ENCODE results near the gene JAK3.

JAK3 gene

DNA sequence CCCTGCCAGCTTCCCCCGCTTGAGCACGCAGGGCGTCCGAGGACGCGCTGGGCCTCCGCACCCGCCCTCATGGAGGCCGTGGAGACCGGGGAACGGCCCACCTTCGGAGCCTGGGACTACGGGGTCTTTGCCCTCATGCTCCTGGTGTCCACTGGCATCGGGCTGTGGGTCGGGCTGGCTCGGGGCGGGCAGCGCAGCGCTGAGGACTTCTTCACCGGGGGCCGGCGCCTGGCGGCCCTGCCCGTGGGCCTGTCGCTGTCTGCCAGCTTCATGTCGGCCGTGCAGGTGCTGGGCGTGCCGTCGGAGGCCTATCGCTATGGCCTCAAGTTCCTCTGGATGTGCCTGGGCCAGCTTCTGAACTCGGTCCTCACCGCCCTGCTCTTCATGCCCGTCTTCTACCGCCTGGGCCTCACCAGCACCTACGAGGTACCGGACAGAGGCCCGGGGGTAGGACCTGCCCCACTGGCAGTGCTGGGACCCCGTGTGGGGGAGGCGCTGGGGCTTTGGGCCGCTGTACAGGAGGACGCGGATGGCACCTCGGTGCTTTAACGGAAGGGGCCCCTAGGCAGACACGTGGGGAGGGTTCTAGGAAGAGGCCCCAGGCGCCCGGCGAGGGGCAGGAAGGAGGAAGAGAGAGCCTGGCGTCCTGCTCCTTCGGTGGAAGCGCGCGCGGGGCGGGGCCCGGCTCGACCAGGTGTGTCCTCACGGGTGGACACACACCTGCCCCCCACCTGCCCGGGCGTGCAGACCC is 24.6 kb upstream of the JAK3 start:
- peak; percentile 15 for ATAC-seq (replicated peaks)
- Mint-ChIP-seq H3K27ac (peak overlapping the region in 1 of 2 donors; percentile 46), H3K4me3 (peak overlapping the region; percentile 50 to 62)

DNA sequence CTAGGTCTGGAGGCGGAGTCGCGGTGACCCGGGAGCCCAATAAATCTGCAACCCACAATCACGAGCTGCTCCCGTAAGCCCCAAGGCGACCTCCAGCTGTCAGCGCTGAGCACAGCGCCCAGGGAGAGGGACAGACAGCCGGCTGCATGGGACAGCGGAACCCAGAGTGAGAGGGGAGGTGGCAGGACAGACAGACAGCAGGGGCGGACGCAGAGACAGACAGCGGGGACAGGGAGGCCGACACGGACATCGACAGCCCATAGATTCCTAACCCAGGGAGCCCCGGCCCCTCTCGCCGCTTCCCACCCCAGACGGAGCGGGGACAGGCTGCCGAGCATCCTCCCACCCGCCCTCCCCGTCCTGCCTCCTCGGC is 24.1 kb upstream of the JAK3 start, which contains the start of gene SLC5A5:
Gene SLC5A5 (plus strand): TSS at position 68 of the 373 bp plus-strand sequence. CDS start 375 bp downstream, outside the sequence.
- peaks cover 0 to 16% of the 10 kb centered on the region in 2 donors for H3K27me3 Mint-ChIP-seq
- no peaks in the 10 kb centered on the region for H3K9me3 Mint-ChIP-seq
- H3K4me3 Mint-ChIP-seq, result peak within 1 kb of the TSS; percentile 50 to 62
- DNase-seq (no peak), ATAC-seq (replicated peaks) (peak; percentile 20)
- H3K4me1 Mint-ChIP-seq (ENCODE audit: low read depth in 2 of 2), result peaks cover 0 to 7% of the 10 kb centered on the region in 2 donors
- peak within 1 kb of the TSS in 1 of 2 donors; percentile 46 for H3K27ac Mint-ChIP-seq
- H3K36me3 Mint-ChIP-seq (ENCODE audit: insufficient read depth), result peaks cover 6% of the 10 kb centered on the region

More for the DNA sequence above, 24.6 kb upstream of the JAK3 start:
- no peak for DNase-seq
- Mint-ChIP-seq H3K36me3 (ENCODE audit: insufficient read depth) (peaks cover 6% of the 10 kb centered on the region), H3K4me1 (ENCODE audit: low read depth in 2 of 2) (peaks cover 0 to 7% of the 10 kb centered on the region in 2 donors), H3K9me3 (no peaks in the 10 kb centered on the region), H3K27me3 (peaks cover 0 to 16% of the 10 kb centered on the region in 2 donors)

DNA sequence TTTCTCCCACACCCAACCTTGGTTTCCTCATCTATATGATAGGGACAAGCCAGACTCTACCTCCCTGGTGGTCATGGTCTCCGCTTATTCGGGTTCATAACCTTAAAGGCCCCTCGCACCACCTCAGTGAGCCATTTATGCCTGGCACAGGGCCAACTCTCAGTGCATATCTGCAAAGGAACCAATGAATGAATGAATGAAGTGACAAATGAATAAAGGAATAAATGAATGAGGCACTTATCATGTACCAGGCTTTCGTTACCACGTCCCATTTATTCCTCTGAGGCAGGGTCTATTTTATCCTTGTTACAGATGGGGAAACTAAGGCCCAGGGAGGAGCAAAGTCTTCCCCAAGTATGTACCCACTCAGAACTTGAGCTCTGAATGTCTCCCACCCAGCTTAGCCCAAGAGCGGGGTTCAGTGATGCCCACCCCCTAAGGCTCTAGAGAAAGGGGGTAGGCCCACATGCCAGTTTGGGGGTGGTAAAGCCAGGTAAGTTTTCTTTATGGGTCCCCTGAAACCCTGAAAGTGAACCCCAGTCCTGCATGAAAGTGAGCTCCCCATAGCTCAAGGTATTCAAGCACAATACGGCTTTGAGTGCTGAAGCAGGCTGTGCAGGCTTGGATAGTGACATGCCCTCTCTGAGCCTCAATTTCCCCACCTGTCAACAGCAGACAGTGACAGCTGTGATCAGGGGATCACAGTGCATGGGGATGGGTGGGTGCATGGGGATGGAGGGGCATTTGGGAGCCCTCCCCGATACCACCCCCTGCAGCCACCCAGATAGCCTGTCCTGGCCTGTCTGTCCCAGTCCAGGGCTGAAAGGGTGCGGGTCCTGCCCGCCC is 23.5 kb upstream of the JAK3 start:
- H3K36me3 Mint-ChIP-seq (ENCODE audit: insufficient read depth), result peaks cover 6% of the 10 kb centered on the region
- H3K4me1 Mint-ChIP-seq (ENCODE audit: low read depth in 2 of 2), result peaks cover 0 to 7% of the 10 kb centered on the region in 2 donors
- peaks cover 0 to 16% of the 10 kb centered on the region in 2 donors for H3K27me3 Mint-ChIP-seq
- DNase-seq (no peak), ATAC-seq (replicated peaks) (no peak)
- H3K9me3 Mint-ChIP-seq, result no peaks in the 10 kb centered on the region
- peak overlapping the region; percentile 50 to 62 for H3K4me3 Mint-ChIP-seq
- H3K27ac Mint-ChIP-seq, result no peak overlapping the region

GRCh38 chr19:17869114-17869608 is 21.4 kb upstream of the JAK3 start:
- no peak overlapping the region for H3K4me3 Mint-ChIP-seq
- peaks cover 0 to 5% of the 10 kb centered on the region in 2 donors for H3K4me1 Mint-ChIP-seq (ENCODE audit: low read depth in 2 of 2)
- no peak for DNase-seq
- ATAC-seq (replicated peaks), result no peak
- H3K27me3 Mint-ChIP-seq, result peaks cover 0 to 16% of the 10 kb centered on the region in 2 donors
- no peak overlapping the region for H3K27ac Mint-ChIP-seq
- no peaks in the 10 kb centered on the region for H3K9me3 Mint-ChIP-seq
- H3K36me3 Mint-ChIP-seq (ENCODE audit: insufficient read depth), result peaks cover 22% of the 10 kb centered on the region

DNA sequence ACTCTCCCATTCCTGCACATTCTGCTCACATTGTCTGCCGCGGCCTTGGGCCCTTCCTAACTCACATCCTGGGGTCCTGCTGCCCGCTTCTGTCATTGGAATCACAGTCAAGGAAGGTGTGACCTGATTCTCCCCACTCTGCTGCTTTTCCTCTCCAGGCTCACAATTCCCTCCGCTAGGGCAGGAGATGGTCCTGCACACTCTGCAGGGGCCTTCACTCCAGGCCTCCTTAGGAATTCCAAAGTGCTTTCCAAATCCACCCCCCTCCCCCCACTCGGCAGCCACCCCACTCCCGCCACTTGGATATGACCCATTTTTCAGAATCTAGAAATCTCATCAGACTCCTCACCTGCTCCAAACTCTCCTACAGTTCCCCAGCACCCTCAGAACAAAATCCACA is 20.9 kb upstream of the JAK3 start:
- H3K27me3 Mint-ChIP-seq, result peaks cover 0 to 16% of the 10 kb centered on the region in 2 donors
- no peak overlapping the region for H3K27ac Mint-ChIP-seq
- no peak overlapping the region for H3K4me3 Mint-ChIP-seq
- ATAC-seq (replicated peaks) (no peak), DNase-seq (no peak)
- H3K36me3 Mint-ChIP-seq (ENCODE audit: insufficient read depth), result peaks cover 27% of the 10 kb centered on the region
- H3K4me1 Mint-ChIP-seq (ENCODE audit: low read depth in 2 of 2), result peaks cover 0 to 4% of the 10 kb centered on the region in 2 donors
- no peaks in the 10 kb centered on the region for H3K9me3 Mint-ChIP-seq

DNA sequence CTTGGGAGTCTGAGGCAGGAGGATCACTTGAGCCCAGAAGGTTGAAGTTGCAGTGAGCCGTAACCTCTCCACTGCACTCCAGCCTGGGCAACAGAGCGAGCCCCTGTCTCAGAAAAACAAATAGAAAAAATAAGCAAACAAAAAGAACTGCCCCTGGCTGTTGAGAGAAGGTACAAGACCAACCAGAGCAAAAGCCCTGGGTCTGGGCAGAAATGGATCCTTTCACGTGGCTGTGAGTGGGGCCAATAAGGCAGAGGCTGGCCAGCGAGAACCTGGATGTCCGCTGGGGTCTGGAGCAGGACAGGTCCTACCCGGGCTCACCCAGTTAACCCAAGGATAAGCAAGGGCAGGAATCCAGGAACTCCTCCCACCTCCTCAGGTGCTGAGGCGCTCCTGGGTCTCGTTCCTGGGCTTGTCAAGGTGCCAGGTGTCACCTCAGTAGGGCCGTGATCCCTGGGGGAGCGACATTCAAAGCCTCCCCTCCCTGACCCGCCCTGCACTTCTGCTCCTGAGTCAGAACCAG is 19.2 kb upstream of the JAK3 start:
- Mint-ChIP-seq H3K4me1 (ENCODE audit: low read depth in 2 of 2) (peaks cover 0 to 4% of the 10 kb centered on the region in 2 donors), H3K9me3 (no peaks in the 10 kb centered on the region), H3K36me3 (ENCODE audit: insufficient read depth) (peaks cover 43% of the 10 kb centered on the region), H3K4me3 (no peak overlapping the region), H3K27ac (no peak overlapping the region), H3K27me3 (peaks cover 0 to 16% of the 10 kb centered on the region in 2 donors)
- DNase-seq (no peak), ATAC-seq (replicated peaks) (no peak)

DNA sequence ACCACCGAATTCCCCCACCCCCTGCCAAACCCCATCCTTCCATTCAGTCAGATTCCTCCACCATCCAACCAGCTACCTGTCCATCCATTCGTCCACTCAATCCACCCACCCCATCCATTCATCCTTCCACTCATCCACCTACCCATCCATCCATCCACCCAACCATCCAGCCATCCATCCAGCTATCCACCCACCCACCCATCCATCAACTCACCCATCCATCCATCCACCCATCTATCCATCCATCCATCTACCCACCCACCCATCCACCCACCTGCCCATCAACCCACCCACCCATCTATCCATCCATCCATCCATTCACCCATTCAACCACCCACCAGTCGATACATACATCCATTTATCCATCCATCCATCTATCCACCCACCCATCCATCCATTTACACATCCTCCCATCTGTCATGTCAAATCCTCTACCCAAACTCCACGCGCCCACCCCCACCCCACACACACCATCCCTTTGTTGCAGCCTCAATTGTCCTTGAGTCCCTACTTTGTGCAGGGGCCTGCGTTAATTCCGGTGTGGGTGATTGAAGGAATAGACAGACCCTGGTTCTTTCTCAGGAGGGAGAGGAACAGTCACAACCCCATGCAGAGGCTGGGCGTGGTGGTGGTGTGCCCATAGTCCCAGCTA is 18.7 kb upstream of the JAK3 start:
- no peak for DNase-seq
- Mint-ChIP-seq H3K27ac (peak overlapping the region in 1 of 2 donors; percentile 86), H3K4me1 (ENCODE audit: low read depth in 2 of 2) (peaks cover 5% of the 10 kb centered on the region in 2 donors), H3K27me3 (peaks cover 0 to 11% of the 10 kb centered on the region in 2 donors), H3K36me3 (ENCODE audit: insufficient read depth) (peaks cover 49% of the 10 kb centered on the region), H3K4me3 (no peak overlapping the region), H3K9me3 (no peaks in the 10 kb centered on the region)
- no peak for ATAC-seq (replicated peaks)

DNA sequence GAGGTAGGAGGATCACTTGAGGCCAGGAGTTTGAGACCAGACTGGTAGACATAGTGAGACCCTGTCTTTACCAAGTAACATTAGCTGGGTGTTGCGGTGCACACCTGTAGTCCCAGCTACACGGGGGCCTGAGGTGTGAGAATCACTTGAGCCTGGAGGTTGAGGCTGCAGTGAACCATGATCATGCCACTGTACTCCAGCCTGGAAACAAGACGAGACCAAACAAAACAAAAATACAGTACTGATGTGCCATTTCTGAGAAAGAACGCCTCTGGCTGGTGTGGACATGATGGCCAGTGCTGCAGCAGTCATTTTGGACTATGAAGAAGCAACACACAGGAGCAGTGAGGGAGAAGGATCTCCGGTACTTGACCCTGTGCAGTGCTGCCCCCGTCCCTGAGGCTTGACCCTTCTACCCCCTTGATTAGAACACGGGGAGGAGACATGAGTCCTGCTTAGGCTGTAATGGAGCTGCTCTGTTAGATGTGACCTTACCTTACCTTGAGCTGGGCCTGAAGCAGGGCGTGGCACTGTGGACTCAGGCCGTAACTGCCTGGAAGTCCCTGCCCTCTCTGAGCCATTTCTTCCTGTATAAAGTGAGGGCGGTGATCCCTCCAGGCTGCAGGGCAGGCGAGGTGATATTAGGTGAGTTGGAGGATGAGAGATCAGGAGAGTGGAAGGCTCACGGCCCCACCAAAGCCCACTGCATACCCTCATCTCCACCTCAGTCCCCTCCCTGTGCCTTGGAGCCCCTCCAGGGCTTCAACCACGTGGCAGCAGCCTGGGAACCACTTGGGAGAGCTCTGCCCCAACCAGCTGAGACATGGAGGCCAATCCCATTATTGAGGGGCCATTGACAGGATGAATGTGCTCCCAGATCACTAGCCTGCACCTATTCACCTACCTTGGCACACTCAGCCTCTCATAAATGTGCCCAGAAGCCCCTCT is 17.9 kb upstream of the JAK3 start:
- DNase-seq, result no peak
- H3K4me3 Mint-ChIP-seq, result no peak overlapping the region
- H3K36me3 Mint-ChIP-seq (ENCODE audit: insufficient read depth), result peaks cover 54% of the 10 kb centered on the region
- ATAC-seq (replicated peaks), result no peak
- peaks cover 13% of the 10 kb centered on the region in 2 donors for H3K4me1 Mint-ChIP-seq (ENCODE audit: low read depth in 2 of 2)
- H3K27ac Mint-ChIP-seq, result peak overlapping the region in 1 of 2 donors; percentile 86
- H3K27me3 Mint-ChIP-seq, result peaks cover 0 to 3% of the 10 kb centered on the region in 2 donors
- H3K9me3 Mint-ChIP-seq, result no peaks in the 10 kb centered on the region

- ATAC-seq (replicated peaks) (no peak), DNase-seq (no peak)
- H3K27me3 Mint-ChIP-seq, result no peaks in the 10 kb centered on the region
- peaks cover 19 to 25% of the 10 kb centered on the region in 2 donors for H3K4me1 Mint-ChIP-seq (ENCODE audit: low read depth in 2 of 2)
- no peak overlapping the region for H3K4me3 Mint-ChIP-seq
- H3K9me3 Mint-ChIP-seq, result no peaks in the 10 kb centered on the region
- H3K27ac Mint-ChIP-seq, result peak overlapping the region in 1 of 2 donors; percentile 86
- H3K36me3 Mint-ChIP-seq (ENCODE audit: insufficient read depth), result peaks cover 69% of the 10 kb centered on the region
These were observed 15.9 kb upstream of the JAK3 start for GRCh38 chr19:17863520-17864182.

DNA sequence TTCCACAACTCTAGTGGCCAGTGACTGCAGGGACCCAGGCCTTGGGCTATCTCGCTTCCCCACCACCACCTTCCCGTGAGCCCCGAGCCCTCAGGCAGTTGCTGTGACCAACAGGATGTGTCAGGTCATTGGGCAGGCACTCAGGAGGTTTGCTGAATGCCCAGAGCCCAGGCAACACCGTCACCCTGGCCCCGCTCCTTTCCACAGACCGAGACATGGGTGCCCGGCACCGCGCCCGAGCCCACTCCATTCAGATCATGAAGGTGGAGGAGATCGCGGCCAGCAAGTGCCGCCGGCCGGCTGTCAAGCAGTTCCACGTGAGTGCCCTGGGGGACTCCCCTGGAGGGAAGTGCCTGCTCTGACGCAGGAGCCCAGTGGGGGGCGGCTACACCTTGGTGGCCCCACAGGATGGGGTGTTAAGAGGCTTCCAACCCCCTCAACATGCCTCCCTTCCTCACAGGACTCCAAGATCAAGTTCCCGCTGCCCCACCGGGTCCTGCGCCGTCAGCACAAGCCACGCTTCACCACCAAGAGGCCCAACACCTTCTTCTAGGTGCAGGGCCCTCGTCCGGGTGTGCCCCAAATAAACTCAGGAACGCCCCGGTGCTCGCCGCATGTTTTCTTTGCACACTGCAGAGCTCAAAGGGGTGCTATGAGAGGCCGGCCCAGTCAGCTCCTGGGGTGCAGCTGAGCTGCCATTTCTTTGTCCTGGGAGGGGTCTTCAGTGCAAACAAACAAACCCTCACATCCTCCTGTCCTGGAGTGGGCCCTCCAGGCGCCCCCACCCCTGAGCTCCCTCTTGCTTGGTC is 15.1 kb upstream of the JAK3 start:
- Mint-ChIP-seq H3K4me3 (peak overlapping the region in 1 of 2 donors; percentile 87), H3K27ac (peak overlapping the region in 1 of 2 donors; percentile 86), H3K36me3 (ENCODE audit: insufficient read depth) (peaks cover 64% of the 10 kb centered on the region), H3K27me3 (no peaks in the 10 kb centered on the region), H3K9me3 (no peaks in the 10 kb centered on the region), H3K4me1 (ENCODE audit: low read depth in 2 of 2) (peaks cover 19 to 25% of the 10 kb centered on the region in 2 donors)
- ATAC-seq (replicated peaks), result no peak
- no peak for DNase-seq

All from effector memory CD8-positive, alpha-beta T cell (primary cell).